GM19372 (cell line): ENCODE measurements around the gene CLDN2.
"Not testable (repeated sequence)": the region's sequence is repeated elsewhere in the genome, so short reads cannot be mapped to it uniquely, and the experiment has no call there.

ENCODE experiments used
- ATAC-seq: cut with Tn5 transposase; IDR thresholded peaks from one replicate; pipeline ENCODE4 v1.9.1; 2021; ENCODE audit warnings: mild to moderate bottlenecking, low read depth, moderate library complexity; ENCODE audit not compliant: unreplicated experiment

CLDN2 gene

GRCh38 chrX:106955004-106955772, 35.0 kb downstream of the CLDN2 start:
- ATAC-seq, result no peak

GRCh38 chrX:106957856-106958255, 37.7 kb downstream of the CLDN2 start:
- no peak for ATAC-seq

- no peak for ATAC-seq
Measured at GRCh38 chrX:106959901-106960300, 39.7 kb downstream of the CLDN2 start.

- no peak for ATAC-seq
Measured at GRCh38 chrX:106963111-106963510, 42.9 kb downstream of the CLDN2 start.

- no peak for ATAC-seq
Measured at GRCh38 chrX:106964290-106964689, 44.1 kb downstream of the CLDN2 start.

- ATAC-seq, result not testable (repeated sequence)
Measured at GRCh38 chrX:106966547-106966946, 46.3 kb downstream of the CLDN2 start.

- ATAC-seq, result no peak
Measured at GRCh38 chrX:106972896-106973295, 52.7 kb downstream of the CLDN2 start.

- no peak for ATAC-seq
Measured at GRCh38 chrX:106973433-106974149, 53.4 kb downstream of the CLDN2 start.

- ATAC-seq, result no peak
Measured at GRCh38 chrX:106976416-106976815, 56.2 kb downstream of the CLDN2 start.
